K562 (cell line): ENCODE measurements around the gene GRB10. TPM values are rescaled to one million over a fixed set of nuclear protein-coding genes. Genes with fewer than 3 reads are reported as not detected.

Experiments used
- ARID3B ChIP-seq: fragments of 250-450 bp; sonication (Bioruptor Pico); IDR thresholded peaks from 2 replicates; pipeline ENCODE4 v1.4.0; 2020; ENCODE audit warnings: borderline replicate concordance
- BACH1 ChIP-seq: fragments of 200-800 bp; sonication (Bioruptor generic); IDR thresholded peaks from 2 replicates; pipeline ENCODE4 v1.6.1; 2016; ENCODE audit warnings: missing genetic modification characterization, missing compliant biosample characterization
- BRF2 ChIP-seq: IDR thresholded peaks from 3 replicates; pipeline ENCODE4 v1.6.1; 2011; ENCODE audit warnings: borderline replicate concordance, mild to moderate bottlenecking; ENCODE audit not compliant: insufficient read length, insufficient read depth
- CEBPG ChIP-seq, 3 experiments: fragments of 200-800 bp in 1 of 3; sonication (Bioruptor generic) in 1 of 3; sonication (generic) in 1 of 3; formaldehyde crosslinking in 1 of 3; IDR thresholded peaks in 2 of 3; conservative IDR thresholded peaks in 1 of 3; 2 replicates each; pipeline versions ENCODE4 v1.6.1 to v1.8.0; 2016 to 2022; ENCODE audit warnings: missing compliant biosample characterization in 2 of 3, missing genetic modification characterization in 2 of 3, mild to moderate bottlenecking in 1 of 3, missing genetic modification reagents in 1 of 3
- L3MBTL2 ChIP-seq: fragments of 450-650 bp; IDR thresholded peaks from 2 replicates; pipeline ENCODE4 v1.6.1; 2016; ENCODE audit warnings: mild to moderate bottlenecking, moderate library complexity
- MYC ChIP-seq, 2 experiments: fragments of 250-450 bp in 1 of 2; sonication (Bioruptor Pico) in 1 of 2; IDR thresholded peaks; 2 replicates each; pipeline versions ENCODE4 v1.5.1 to v1.6.1; 2012 to 2021; ENCODE audit warnings: low read depth in 2 of 2, borderline replicate concordance in 1 of 2, improper control_type of control experiment in 1 of 2, low read length in 1 of 2, mild to moderate bottlenecking in 1 of 2, moderate library complexity in 1 of 2
- MYNN ChIP-seq, 2 experiments: sonication (generic); formaldehyde crosslinking in 1 of 2; IDR thresholded peaks; 2 replicates each; pipeline versions ENCODE4 v1.5.0 to v1.6.1; 2016 to 2020; ENCODE audit warnings: antibody characterized with exemption in 1 of 2, missing genetic modification reagents in 1 of 2
- POLR2H ChIP-seq: IDR thresholded peaks from 2 replicates; pipeline ENCODE4 v1.6.1; 2016; ENCODE audit warnings: missing genetic modification characterization, low read depth, mild to moderate bottlenecking, control low read depth, missing compliant biosample characterization, moderate library complexity
- RBM14 ChIP-seq: fragments of 200-400 bp; formaldehyde crosslinking; IDR thresholded peaks from 2 replicates; pipeline ENCODE4 v1.6.1; 2018; ENCODE audit warnings: low read depth, mild to moderate bottlenecking, low read length, moderate library complexity, borderline replicate concordance; ENCODE audit not compliant: insufficient read depth
- SMAD3 ChIP-seq: fragments of 450-650 bp; formaldehyde crosslinking; conservative IDR thresholded peaks from 2 replicates; pipeline ENCODE4 v1.4.0; 2020; ENCODE audit warnings: mild to moderate bottlenecking
- TCF3 ChIP-seq: sonication (generic); formaldehyde crosslinking; IDR thresholded peaks from 2 replicates; pipeline ENCODE4 v1.4.0; 2020; ENCODE audit warnings: mild to moderate bottlenecking, missing genetic modification reagents
- ZC3H4 ChIP-seq: sonication (generic); formaldehyde crosslinking; IDR thresholded peaks from 2 replicates; pipeline ENCODE4 v1.9.0; 2021; ENCODE audit warnings: missing genetic modification reagents, borderline replicate concordance
- ZKSCAN8 ChIP-seq: fragments of 200-800 bp; sonication (Bioruptor generic); IDR thresholded peaks from 2 replicates; pipeline ENCODE4 v1.6.1; 2016; ENCODE audit warnings: missing genetic modification characterization, missing compliant biosample characterization
- ZNF133 ChIP-seq: fragments of 250-450 bp; sonication (Bioruptor Pico); IDR thresholded peaks from 2 replicates; pipeline ENCODE4 v1.4.0; 2020; ENCODE audit warnings: mild to moderate bottlenecking
- ZNF165 ChIP-seq: fragments of 250-450 bp; sonication (Bioruptor Pico); IDR thresholded peaks from 2 replicates; pipeline ENCODE4 v1.4.0; 2020; ENCODE audit warnings: borderline replicate concordance
- ZNF384 ChIP-seq: IDR thresholded peaks from 2 replicates; pipeline ENCODE4 v1.6.1; 2012; ENCODE audit warnings: low read depth, low read length, improper control_type of control experiment
- ZNF778 ChIP-seq: fragments of 450-650 bp; formaldehyde crosslinking; IDR thresholded peaks from 2 replicates; pipeline ENCODE4 v1.4.0; 2020; ENCODE audit warnings: mild to moderate bottlenecking, moderate library complexity
- polyA plus RNA-seq, 8 experiments: library from polyadenylated mRNA; depleted of rRNA in 4 of 8; stranded (reverse) in 5 of 8; unstranded in 3 of 8; fragments of >200 nt; fragmentation: Nextera tagmentation in 2 of 8; fragmentation: Illumina TruSeq in 1 of 8; extraction: Ambion mirVana in 2 of 8; extraction: Trizol in 1 of 8; gene quantifications; 2 replicates each; pipeline versions ENCODE4 v1.2.1 to v1.2.3, GENCODE V29; 2011 to 2014; ENCODE audit warnings: inconsistent platforms in 1 of 8, missing spikeins in 1 of 8
- total RNA-seq, 7 experiments: library from RNA; depleted of rRNA in 6 of 7; stranded (reverse); fragments of >200 nt in 6 of 7; fragmentation: Illumina TruSeq in 2 of 7; extraction: Trizol in 2 of 7; gene quantifications; 2 replicates each; pipeline versions ENCODE4 v1.2.1 to v1.2.3, GENCODE V29; 2011 to 2021; ENCODE audit warnings: low replicate concordance in 1 of 7
- TF ChIP-seq, protein P1 (sequence below), 2 experiments: IDR thresholded peaks; 2 replicates each; pipeline ENCODE4 v1.6.1; 2012; ENCODE audit warnings: improper control_type of control experiment in 2 of 2, low read depth in 2 of 2, low read length in 2 of 2, borderline replicate concordance in 1 of 2

GRB10 gene
- total and polyA plus RNA-seq, 9 of the 15 experiments (the other 6 are each of a cell fraction or from before 2014, with no cell fraction given): 8.9 to 88.5 (median 40.7) TPM

DNA sequence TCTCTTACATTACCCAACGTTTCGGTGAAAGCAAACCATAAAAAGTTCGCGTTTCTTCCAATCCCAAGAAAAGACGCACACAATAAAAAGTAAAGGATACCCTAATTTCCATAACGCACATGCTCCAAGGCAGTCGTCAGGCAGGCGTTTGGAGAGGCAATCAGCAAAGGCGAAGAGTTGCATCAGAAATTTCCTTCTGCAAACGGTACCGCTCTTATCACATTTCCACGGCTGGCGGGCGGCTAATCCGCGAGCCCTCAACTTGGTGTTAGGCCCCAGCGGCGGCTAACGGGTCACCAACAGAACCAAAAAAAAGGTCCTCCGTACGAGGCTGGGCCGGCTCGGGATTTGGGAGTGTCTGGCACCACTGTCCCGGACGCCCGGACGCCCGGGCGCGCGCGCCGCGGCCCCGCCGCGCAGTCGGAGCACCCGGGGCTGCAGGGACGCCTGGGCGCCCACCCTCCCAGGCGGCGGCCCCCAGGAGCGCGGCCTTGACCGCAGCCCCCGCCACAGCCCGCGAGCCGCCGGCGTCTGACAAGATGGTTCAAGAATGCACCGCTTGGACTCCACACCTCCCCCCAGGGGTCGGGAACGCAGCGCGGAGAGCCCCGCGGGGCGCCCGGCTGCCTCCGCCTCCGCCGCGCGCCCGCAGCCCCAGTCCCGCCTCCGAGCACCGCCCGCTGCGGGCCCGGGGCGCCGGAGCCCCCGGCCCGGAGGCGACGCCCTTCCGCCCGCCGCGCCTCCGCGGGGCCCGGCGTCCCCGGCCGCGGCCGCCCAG is 9.8 kb upstream of the GRB10 start (continued):
- TF ChIP-seq MYNN (IDR thresholded peaks at IDR 0.05): 0 out of 2 replicates have a peak, but pooled peaks have one; percentile 26
- TF ChIP-seq MYNN (CRISPR knock-in tag; IDR thresholded peaks at IDR 0.05): no peak
- no peak for TF ChIP-seq ZNF165 (CRISPR knock-in tag)
- peak; percentile 80 for TF ChIP-seq TCF3 (CRISPR knock-in tag)
- TF ChIP-seq ZC3H4: no peak
- peak; percentile 99 for TF ChIP-seq MYC (IDR thresholded peaks at IDR 0.05; ENCODE audit: low read depth, low read length)
- TF ChIP-seq MYC (CRISPR knock-in tag; IDR thresholded peaks at IDR 0.05; ENCODE audit: borderline replicate concordance, low read depth): peak; percentile 62; the same call in 1 of the 2 replicates
- peak; percentile 74 for TF ChIP-seq POLR2H (tag)
- TF ChIP-seq ZNF384: 0 out of 2 replicates have a peak, but pooled peaks have one; percentile 8
- TF ChIP-seq BRF2: no peak
- TF ChIP-seq ZNF778 (CRISPR knock-in tag): no peak
- TF ChIP-seq, protein P1, sequence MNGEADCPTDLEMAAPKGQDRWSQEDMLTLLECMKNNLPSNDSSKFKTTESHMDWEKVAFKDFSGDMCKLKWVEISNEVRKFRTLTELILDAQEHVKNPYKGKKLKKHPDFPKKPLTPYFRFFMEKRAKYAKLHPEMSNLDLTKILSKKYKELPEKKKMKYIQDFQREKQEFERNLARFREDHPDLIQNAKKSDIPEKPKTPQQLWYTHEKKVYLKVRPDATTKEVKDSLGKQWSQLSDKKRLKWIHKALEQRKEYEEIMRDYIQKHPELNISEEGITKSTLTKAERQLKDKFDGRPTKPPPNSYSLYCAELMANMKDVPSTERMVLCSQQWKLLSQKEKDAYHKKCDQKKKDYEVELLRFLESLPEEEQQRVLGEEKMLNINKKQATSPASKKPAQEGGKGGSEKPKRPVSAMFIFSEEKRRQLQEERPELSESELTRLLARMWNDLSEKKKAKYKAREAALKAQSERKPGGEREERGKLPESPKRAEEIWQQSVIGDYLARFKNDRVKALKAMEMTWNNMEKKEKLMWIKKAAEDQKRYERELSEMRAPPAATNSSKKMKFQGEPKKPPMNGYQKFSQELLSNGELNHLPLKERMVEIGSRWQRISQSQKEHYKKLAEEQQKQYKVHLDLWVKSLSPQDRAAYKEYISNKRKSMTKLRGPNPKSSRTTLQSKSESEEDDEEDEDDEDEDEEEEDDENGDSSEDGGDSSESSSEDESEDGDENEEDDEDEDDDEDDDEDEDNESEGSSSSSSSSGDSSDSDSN (IDR thresholded peaks at IDR 0.05; ENCODE audit: borderline replicate concordance in 1 of 2, low read depth in 2 of 2, low read length in 2 of 2): peak; percentile 43 to 53; a peak in 3 of 4 replicates
- TF ChIP-seq CEBPG (CRISPR knock-in tag; IDR thresholded peaks at IDR 0.05): peak; percentile 97
- peak; percentile 92 to 93 for TF ChIP-seq CEBPG (tag; conservative IDR thresholded peaks at IDR 0.05 in 1 of 2, IDR thresholded peaks at IDR 0.05 in 1 of 2)
- TF ChIP-seq BACH1 (tag): 0 out of 2 replicates have a peak, but pooled peaks have one; percentile 6
- TF ChIP-seq SMAD3 (CRISPR knock-in tag): no peak
- no peak for TF ChIP-seq RBM14
- no peak for TF ChIP-seq ZKSCAN8 (CRISPR knock-in tag)
- TF ChIP-seq ARID3B: no peak
- peak; percentile 69; the same call in 1 of the 2 replicates for TF ChIP-seq L3MBTL2
- TF ChIP-seq ZNF133: no peak
